RWPE2 (cell line): ENCODE results near the gene YY1.

ENCODE experiments used
- ATAC-seq: fragments of 200-7000 bp; cut with Tn5 transposase; 3 replicates; pipeline ENCODE4 v1.9.1; 2021; ENCODE audit warnings: low read depth
- DNase-seq: peaks from one replicate; pipeline ENCODE4 v3.0.0-alpha.2; 2020; ENCODE audit warnings: low spot score
- H3K27ac ChIP-seq: fragments of 450-650 bp; 2 replicates; pipeline ENCODE4 v1.5.1; 2017; ENCODE audit warnings: mild to moderate bottlenecking; ENCODE audit not compliant: poor library complexity, severe bottlenecking
- H3K27me3 ChIP-seq: fragments of 250-450 bp; sonication (Bioruptor Pico); 2 replicates; pipeline ENCODE4 v1.5.1; 2021; ENCODE audit warnings: mild to moderate bottlenecking, moderate library complexity; ENCODE audit not compliant: insufficient read depth, poor library complexity, severe bottlenecking
- H3K36me3 ChIP-seq: fragments of 250-450 bp; sonication (Bioruptor Pico); 2 replicates; pipeline ENCODE4 v1.5.1; 2020; ENCODE audit warnings: low read depth, mild to moderate bottlenecking, moderate library complexity
- H3K4me1 ChIP-seq: fragments of 250-450 bp; sonication (Bioruptor Pico); 2 replicates; pipeline ENCODE4 v1.5.1; 2021; ENCODE audit warnings: mild to moderate bottlenecking, moderate library complexity; ENCODE audit not compliant: insufficient read depth, poor library complexity, severe bottlenecking
- H3K4me3 ChIP-seq: fragments of 250-450 bp; sonication (Bioruptor Pico); 2 replicates; pipeline ENCODE4 v1.5.1; 2021; ENCODE audit warnings: mild to moderate bottlenecking, moderate library complexity; ENCODE audit not compliant: severe bottlenecking
- H3K9me3 ChIP-seq: fragments of 250-450 bp; sonication (Bioruptor Pico); 2 replicates; pipeline ENCODE4 v1.5.1; 2021; ENCODE audit warnings: mild to moderate bottlenecking, moderate library complexity; ENCODE audit not compliant: severe bottlenecking
- CTCF ChIP-seq: fragments of 450-650 bp; IDR thresholded peaks from one replicate; pipeline ENCODE4 v1.5.1; 2017; ENCODE audit warnings: mild to moderate bottlenecking, moderate library complexity; ENCODE audit not compliant: poor library complexity, severe bottlenecking

YY1 gene

GRCh38 chr14:100297320-100298300, 58.7 kb downstream of the YY1 start:
- peak; percentile 58 for DNase-seq
- no peaks in the 10 kb centered on the region for H3K4me1 ChIP-seq
- no peak overlapping the region for H3K4me3 ChIP-seq
- ATAC-seq = no peak
- H3K9me3 ChIP-seq = no peaks in the 10 kb centered on the region
- no peak overlapping the region for H3K27ac ChIP-seq
- no peaks in the 10 kb centered on the region for H3K27me3 ChIP-seq
- no peak for TF ChIP-seq CTCF
- no peaks in the 10 kb centered on the region for H3K36me3 ChIP-seq

- no peak for TF ChIP-seq CTCF
- H3K9me3 ChIP-seq = no peaks in the 10 kb centered on the region
- no peaks in the 10 kb centered on the region for H3K36me3 ChIP-seq
- no peak for ATAC-seq
- no peaks in the 10 kb centered on the region for H3K27me3 ChIP-seq
- H3K4me1 ChIP-seq = no peaks in the 10 kb centered on the region
- no peak overlapping the region for H3K4me3 ChIP-seq
- DNase-seq = peak; percentile 52
- H3K27ac ChIP-seq = no peak overlapping the region
Measured at GRCh38 chr14:100298551-100299237, 59.8 kb downstream of the YY1 start.

GRCh38 chr14:100299238-100299560, 60.3 kb downstream of the YY1 start:
- Histone ChIP-seq H3K27ac (no peak overlapping the region), H3K36me3 (no peaks in the 10 kb centered on the region), H3K4me1 (no peaks in the 10 kb centered on the region), H3K9me3 (no peaks in the 10 kb centered on the region), H3K4me3 (no peak overlapping the region), H3K27me3 (no peaks in the 10 kb centered on the region)
- peak; percentile 66 for DNase-seq
- TF ChIP-seq CTCF = no peak
- no peak for ATAC-seq

GRCh38 chr14:100302616-100303015, 63.7 kb downstream of the YY1 start:
- Histone ChIP-seq H3K4me3 (no peak overlapping the region), H3K9me3 (no peaks in the 10 kb centered on the region), H3K27ac (no peak overlapping the region), H3K27me3 (no peaks in the 10 kb centered on the region), H3K4me1 (peaks cover 2% of the 10 kb centered on the region), H3K36me3 (no peaks in the 10 kb centered on the region)
- DNase-seq = no peak
- no peak for ATAC-seq
- no peak for TF ChIP-seq CTCF
